ENCODE results near the gene ARHGEF1.
A peak's percentile ranks its signal among the peaks of the same experiment; 100 is the strongest.

ARHGEF1 gene, protein sequence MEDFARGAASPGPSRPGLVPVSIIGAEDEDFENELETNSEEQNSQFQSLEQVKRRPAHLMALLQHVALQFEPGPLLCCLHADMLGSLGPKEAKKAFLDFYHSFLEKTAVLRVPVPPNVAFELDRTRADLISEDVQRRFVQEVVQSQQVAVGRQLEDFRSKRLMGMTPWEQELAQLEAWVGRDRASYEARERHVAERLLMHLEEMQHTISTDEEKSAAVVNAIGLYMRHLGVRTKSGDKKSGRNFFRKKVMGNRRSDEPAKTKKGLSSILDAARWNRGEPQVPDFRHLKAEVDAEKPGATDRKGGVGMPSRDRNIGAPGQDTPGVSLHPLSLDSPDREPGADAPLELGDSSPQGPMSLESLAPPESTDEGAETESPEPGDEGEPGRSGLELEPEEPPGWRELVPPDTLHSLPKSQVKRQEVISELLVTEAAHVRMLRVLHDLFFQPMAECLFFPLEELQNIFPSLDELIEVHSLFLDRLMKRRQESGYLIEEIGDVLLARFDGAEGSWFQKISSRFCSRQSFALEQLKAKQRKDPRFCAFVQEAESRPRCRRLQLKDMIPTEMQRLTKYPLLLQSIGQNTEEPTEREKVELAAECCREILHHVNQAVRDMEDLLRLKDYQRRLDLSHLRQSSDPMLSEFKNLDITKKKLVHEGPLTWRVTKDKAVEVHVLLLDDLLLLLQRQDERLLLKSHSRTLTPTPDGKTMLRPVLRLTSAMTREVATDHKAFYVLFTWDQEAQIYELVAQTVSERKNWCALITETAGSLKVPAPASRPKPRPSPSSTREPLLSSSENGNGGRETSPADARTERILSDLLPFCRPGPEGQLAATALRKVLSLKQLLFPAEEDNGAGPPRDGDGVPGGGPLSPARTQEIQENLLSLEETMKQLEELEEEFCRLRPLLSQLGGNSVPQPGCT

DNA sequence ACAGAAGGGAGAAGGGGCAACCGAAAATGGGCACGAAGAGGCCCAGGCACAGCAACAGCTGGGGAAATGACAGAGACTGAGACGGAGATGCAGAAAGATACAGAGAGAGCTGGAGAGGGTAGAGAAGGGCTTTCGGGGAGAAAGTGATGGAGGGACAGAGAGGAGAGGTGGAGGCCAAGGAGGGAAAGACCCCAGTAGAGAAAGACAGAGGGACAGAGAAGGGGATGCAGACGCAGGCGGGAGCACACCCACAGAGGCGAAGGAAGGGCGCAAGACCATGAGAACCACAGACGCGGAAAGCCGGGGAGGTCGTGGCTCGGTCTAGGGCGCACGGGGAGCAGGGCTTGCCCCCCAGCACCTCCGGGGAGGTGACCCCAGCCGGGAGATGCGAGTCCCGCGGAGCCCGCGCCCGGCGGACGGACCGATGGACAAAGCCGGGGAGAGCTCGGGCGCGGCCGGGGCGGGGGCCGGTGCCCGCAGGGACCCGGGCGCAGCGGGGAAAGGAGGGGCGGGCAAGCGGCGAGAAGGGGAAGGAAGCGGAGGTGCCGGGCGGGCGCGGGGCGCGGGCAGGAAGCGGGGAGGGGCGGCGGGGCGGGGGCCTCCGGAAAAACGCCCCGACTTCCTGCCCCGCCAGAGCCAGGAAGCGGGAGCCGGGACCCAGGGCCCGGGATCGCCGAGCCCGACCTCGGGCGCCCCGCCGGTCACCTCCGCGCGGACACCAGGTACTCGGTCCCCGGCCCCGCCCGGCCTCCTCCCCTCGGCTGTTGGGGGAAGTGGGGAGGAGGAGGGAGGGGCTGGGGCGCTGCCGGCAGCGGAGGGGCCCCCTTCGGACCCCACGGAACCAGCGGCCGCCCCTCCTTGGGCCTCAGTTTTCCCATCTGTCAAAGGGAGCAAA is at the start of gene ARHGEF1:
Gene ARHGEF1, plus strand, starts transcription at position 617 of the 895 bp plus-strand sequence. CDS start 4,899 bp downstream, outside the sequence.
- CTCF ChIA-PET: interaction anchor here (1.5 to 1.6 kb wide), 2 partner anchors 10 to 17 kb away, joined by 3 to 4 read pairs; no protein-coding TSS in a partner anchor
- POLR2A ChIA-PET: interaction anchor here (1.3 to 1.5 kb wide), 2 partner anchors 9 to 23 kb away, joined by 3 to 12 read pairs; partner anchors contain the start of gene RPS19
- DNase-seq (ENCODE audit: low read depth, low spot score): no peak
- TF ChIP-seq CTCF (IDR thresholded peaks at IDR 0.05; ENCODE audit: insufficient read depth, low read length, missing control alignments): no peak
- H3K4me3 ChIP-seq (ENCODE audit: low read depth, low read length): peak within 1 kb of the TSS; percentile 98

- H3K4me3 ChIP-seq (ENCODE audit: low read depth, low read length): no peak overlapping the region
- ChIA-PET POLR2A (no interaction called here), CTCF (interaction anchor here (0.8 to 5.1 kb wide), 2 partner anchors 12 to 53 kb away, joined by 3 to 29 read pairs; no protein-coding TSS in a partner anchor)
- no peak for TF ChIP-seq CTCF (IDR thresholded peaks at IDR 0.05; ENCODE audit: insufficient read depth, low read length, missing control alignments)
- DNase-seq (ENCODE audit: low read depth, low spot score): no peak
These were observed 44.8 kb upstream of the ARHGEF1 start for GRCh38 chr19:41837981-41838708.

GRCh38 chr19:41839211-41839610 is 43.8 kb upstream of the ARHGEF1 start:
- TF ChIP-seq CTCF (IDR thresholded peaks at IDR 0.05; ENCODE audit: insufficient read depth, low read length, missing control alignments): no peak
- CTCF ChIA-PET: interaction anchor here (0.8 kb wide), 1 partner anchor 54 kb away, joined by 3 read pairs; no protein-coding TSS in a partner anchor
- DNase-seq (ENCODE audit: low read depth, low spot score): no peak
- no peak overlapping the region for H3K4me3 ChIP-seq (ENCODE audit: low read depth, low read length)
- POLR2A ChIA-PET: no interaction called here

- no peak overlapping the region for H3K4me3 ChIP-seq (ENCODE audit: low read depth, low read length)
- no peak for DNase-seq (ENCODE audit: low read depth, low spot score)
- CTCF ChIA-PET: interaction anchor here (0.6 to 1.4 kb wide), 2 partner anchors 9 to 107 kb away, joined by 3 to 8 read pairs; no protein-coding TSS in a partner anchor
- POLR2A ChIA-PET: no interaction called here
- TF ChIP-seq CTCF (IDR thresholded peaks at IDR 0.05; ENCODE audit: insufficient read depth, low read length, missing control alignments): no peak
These were observed 39.6 kb upstream of the ARHGEF1 start for GRCh38 chr19:41843371-41843770.

DNA sequence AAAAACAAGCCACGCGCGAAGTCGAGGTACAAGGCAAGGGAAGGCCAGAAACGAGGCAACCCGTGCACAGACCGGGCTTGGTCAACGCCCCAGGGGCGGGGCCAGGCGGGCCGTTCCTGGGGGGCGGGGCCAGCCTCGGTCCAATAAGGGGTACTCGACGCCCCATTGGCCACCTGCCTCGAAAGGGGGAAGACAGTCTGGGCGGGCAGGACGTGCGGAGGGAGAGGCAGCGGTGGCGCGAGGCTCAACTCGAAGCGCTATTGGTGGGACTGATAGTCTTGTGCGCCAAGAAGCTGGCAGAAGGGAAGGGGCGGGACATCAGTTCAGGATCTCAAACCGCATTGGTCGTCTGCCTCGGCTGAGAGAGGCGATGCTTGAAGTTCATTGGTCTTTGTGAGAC is 38.4 kb upstream of the ARHGEF1 start, which contains the start of gene LYPD4:
Gene LYPD4, minus strand, starts transcription at position 83 of the 400 bp plus-strand sequence. CDS start 5,398 bp downstream, outside the sequence.
- no peak within 1 kb of the TSS for H3K4me3 ChIP-seq (ENCODE audit: low read depth, low read length)
- no peak for DNase-seq (ENCODE audit: low read depth, low spot score)
- POLR2A ChIA-PET: no interaction called here
- no peak for TF ChIP-seq CTCF (IDR thresholded peaks at IDR 0.05; ENCODE audit: insufficient read depth, low read length, missing control alignments)
- CTCF ChIA-PET: interaction anchor here (1.5 kb wide), 1 partner anchor 9 kb away, joined by 5 read pairs; no protein-coding TSS in a partner anchor
